GM18520 (cell line): Measurements from ENCODE around the gene GALR3.
A peak's percentile ranks its signal among the peaks of the same experiment; 100 is the strongest.

Experiments used
- ATAC-seq: cut with Tn5 transposase; IDR thresholded peaks from one replicate; pipeline ENCODE4 v1.9.1; 2021; ENCODE audit not compliant: unreplicated experiment

The GALR3 gene

GRCh38 chr22:37819105-37819433 is 4.1 kb upstream of the GALR3 start:
- no peak for ATAC-seq

GRCh38 chr22:37820350-37820749 is 2.8 kb upstream of the GALR3 start:
- no peak for ATAC-seq

GRCh38 chr22:37822079-37822833 is 926 bp upstream of the GALR3 start:
- no peak for ATAC-seq

GRCh38 chr22:37824674-37825641 is 1.8 kb downstream of the GALR3 start:
- no peak for ATAC-seq

DNA sequence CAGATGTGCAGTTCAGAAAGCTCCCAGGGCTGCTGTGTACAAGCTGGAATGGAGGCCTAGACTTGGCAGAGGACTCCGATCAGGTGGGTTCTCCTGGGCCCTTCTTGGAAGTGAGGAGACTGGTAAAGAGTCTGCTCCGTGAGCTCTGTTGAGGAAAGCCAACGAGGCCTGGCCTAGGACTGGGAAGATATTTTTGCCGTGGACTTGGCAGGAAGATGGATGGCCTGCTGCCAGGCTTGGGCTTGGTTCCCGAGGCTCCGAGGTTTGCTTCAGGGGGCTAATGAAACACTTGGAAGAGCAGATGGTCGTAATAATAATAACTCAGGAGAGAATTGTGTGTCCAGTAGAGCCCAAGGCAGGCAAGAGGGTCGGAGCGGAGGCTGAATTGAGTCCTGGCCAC is 3.9 kb downstream of the GALR3 start:
- no peak for ATAC-seq

DNA sequence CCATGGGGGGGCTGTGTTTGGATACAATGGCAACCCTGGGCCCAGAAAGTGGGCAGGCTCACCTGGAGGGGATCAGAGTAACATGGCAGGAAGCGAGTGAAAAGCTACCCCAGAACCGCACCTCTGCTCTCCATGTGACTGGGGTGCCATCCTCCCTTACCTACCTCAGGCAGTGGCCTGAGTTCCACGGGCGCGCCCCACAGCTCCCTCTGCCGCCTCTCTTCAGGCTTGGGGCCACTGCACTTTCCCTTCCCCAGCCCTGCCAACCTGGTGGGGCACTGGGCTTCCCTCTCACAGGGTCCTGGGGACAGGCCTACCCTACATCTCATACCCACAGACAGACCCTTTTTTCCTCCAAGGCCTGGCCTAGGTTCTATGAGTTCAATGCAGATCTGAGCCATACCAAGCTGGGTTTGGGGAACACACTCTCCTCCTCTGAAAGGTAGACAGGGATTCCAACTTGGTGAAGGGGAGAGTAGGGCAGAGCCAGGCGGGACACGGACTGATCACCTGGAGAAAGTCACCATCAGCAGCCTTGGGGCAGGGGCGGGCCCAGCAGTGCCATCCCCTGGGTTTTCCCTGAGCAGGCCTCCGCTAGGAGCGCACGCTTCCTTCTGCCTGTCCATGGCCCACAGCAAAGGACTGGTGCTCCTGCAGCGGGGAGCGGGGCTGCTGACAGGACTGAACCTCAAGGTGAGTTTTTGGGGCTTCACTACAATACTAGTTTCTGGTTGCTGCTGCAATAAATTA is 7.1 kb downstream of the GALR3 start:
- no peak for ATAC-seq

GRCh38 chr22:37831472-37831871 is 8.3 kb downstream of the GALR3 start:
- ATAC-seq, result no peak

GRCh38 chr22:37832022-37832857 is 9.1 kb downstream of the GALR3 start:
- no peak for ATAC-seq

- no peak for ATAC-seq
Observed at GRCh38 chr22:37842015-37842793, 19.0 kb downstream of the GALR3 start.

DNA sequence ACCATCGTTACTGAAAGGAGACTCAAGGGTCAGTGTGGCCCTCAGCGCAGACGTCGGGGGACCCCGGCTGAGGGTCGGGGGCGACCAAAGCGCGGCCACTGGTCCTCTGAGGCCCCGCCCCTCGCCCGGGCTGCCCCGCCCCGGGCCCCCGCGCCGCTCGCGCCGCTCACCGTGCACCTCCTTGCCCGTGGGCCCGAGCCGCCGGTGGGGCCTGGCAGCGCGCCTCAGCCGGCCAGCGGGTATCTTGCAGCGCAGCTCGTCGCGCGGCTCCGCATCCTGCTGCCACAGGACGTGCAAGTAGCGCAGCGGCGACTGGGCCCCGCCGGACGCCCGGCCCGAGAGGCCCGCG is 20.5 kb downstream of the GALR3 start:
- ATAC-seq, result peak; percentile 32

DNA sequence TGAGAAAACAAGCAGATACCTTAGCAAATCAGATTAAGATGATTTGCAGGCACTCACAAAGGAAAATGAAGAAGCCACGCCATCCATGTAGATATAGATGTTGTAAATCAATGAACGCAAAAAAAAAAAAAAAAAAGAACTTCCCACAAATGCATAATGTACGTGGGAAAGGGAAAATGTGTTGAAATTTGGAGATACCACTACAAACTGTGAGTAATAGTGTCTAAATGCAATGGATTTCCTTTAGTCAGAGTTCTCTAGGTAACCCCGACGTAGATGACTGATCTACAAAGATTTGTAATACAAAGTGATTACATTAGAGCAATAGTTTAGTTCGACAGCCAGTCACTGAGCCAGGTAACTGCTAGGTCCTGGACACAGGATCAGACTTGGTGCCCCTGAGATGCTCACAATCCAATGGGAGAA is 21.7 kb downstream of the GALR3 start:
- ATAC-seq, result no peak

GRCh38 chr22:37846433-37846832 is 23.3 kb downstream of the GALR3 start:
- no peak for ATAC-seq

- no peak for ATAC-seq
Observed at GRCh38 chr22:37848587-37849088, 25.5 kb downstream of the GALR3 start.

DNA sequence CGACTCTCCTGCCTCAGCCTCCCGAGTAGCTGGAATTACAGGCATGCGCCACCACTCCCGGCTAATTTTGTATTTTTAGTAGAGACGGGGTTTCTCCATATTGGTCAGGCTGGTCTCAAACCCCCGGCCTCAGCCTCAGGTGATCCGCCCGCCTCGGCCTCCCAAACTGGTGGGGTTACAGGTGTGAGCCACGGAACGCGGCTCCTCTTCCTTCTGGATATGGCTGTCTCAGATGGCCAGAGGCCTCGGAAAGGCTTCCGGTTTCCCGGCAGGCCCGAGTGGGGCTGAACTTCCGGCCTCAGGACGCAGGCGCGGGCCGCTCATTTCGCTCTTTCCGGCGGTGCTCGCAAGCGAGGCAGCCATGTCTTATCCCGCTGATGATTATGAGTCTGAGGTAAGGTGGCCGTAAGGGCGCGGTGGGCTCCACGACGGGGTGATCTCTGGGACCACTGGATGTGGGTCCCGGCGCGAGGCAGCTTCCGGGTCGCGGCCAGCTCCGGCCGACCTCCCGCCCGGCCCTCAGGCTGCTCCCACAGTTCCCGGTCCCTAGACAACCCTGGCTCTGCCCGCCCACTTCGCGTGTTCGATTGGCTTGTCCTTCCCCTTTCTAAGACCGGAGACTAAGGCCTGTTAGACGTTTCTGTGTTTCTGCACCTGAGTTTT is 26.0 kb downstream of the GALR3 start, which contains the start of gene EIF3L:
TSS of gene EIF3L (plus strand) at position 331 of the 663 bp plus-strand sequence. CDS start at position 362, 31 bp downstream.
- peak; percentile 49 for ATAC-seq

GRCh38 chr22:37850801-37851200 is 27.6 kb downstream of the GALR3 start:
- no peak for ATAC-seq

GRCh38 chr22:37852418-37852817 is 29.2 kb downstream of the GALR3 start:
- ATAC-seq, result no peak

DNA sequence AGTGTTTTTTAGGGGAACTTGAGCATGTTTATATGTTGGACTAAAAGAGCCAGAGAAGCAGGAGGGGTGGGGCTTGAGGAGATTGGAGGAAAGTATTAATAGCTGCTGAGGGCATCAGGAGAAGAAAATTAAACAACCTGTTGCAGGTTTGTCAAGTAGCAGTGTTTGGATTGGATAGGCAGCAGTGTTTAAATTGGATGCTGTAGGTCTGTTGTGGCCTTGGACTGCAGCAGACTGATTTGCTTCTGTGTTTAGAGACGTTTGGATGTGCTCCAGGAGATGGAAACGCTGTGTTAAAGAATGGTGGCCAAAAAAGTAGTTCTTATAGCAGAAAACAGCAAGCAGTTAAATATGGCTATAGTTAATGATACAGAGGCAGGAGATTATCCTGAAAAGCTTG is 31.8 kb downstream of the GALR3 start:
- no peak for ATAC-seq

GRCh38 chr22:37855462-37855861 is 32.3 kb downstream of the GALR3 start:
- ATAC-seq, result no peak
